Skeletal muscle tissue (tissue), 4 donors: Measurements from ENCODE around the gene SMIM5. TPM values are rescaled to one million over a fixed set of nuclear protein-coding genes. Genes with fewer than 3 reads are reported as not detected.

Source experiments
- H3K27ac ChIP-seq: one replicate; pipeline ENCODE4 v1.7.0; 2013; ENCODE audit warnings: mild to moderate bottlenecking, low read depth, low read length, inconsistent platforms
- H3K27me3 ChIP-seq, 3 donors: one replicate each; pipeline ENCODE4 v1.7.0; 2013; ENCODE audit warnings: low read length in 3 of 3; ENCODE audit not compliant: control insufficient read depth in 3 of 3, insufficient read depth in 3 of 3
- H3K36me3 ChIP-seq, 3 donors: one replicate each; pipeline ENCODE4 v1.7.0; 2013; ENCODE audit warnings: low read length in 3 of 3; ENCODE audit not compliant: control insufficient read depth in 3 of 3, insufficient read depth in 3 of 3
- H3K4me1 ChIP-seq, 3 donors: one replicate each; pipeline ENCODE4 v1.7.0; 2013; ENCODE audit warnings: low read length in 3 of 3, mild to moderate bottlenecking in 3 of 3; ENCODE audit not compliant: control insufficient read depth in 3 of 3, insufficient read depth in 3 of 3
- H3K4me3 ChIP-seq, 3 donors: one replicate each; pipeline ENCODE4 v1.7.0; 2013; ENCODE audit warnings: low read length in 3 of 3
- H3K9ac ChIP-seq, 3 donors: one replicate each; pipeline ENCODE4 v1.7.0; 2013; ENCODE audit warnings: low read length in 3 of 3, mild to moderate bottlenecking in 3 of 3, moderate library complexity in 2 of 3, low read depth in 1 of 3
- H3K9me3 ChIP-seq, 3 donors: one replicate each; pipeline ENCODE4 v1.7.0; 2013; ENCODE audit warnings: low read length in 3 of 3; ENCODE audit not compliant: control insufficient read depth in 3 of 3
- total RNA-seq: library from RNA; depleted of rRNA; stranded (reverse); fragments of >200 nt; gene quantifications from one replicate; pipeline ENCODE4 v1.2.3, GENCODE V29; 2014
- donor health status: Osteomylitis.

The SMIM5 gene, protein sequence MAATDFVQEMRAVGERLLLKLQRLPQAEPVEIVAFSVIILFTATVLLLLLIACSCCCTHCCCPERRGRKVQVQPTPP
- 3.7 TPM for total RNA-seq

DNA sequence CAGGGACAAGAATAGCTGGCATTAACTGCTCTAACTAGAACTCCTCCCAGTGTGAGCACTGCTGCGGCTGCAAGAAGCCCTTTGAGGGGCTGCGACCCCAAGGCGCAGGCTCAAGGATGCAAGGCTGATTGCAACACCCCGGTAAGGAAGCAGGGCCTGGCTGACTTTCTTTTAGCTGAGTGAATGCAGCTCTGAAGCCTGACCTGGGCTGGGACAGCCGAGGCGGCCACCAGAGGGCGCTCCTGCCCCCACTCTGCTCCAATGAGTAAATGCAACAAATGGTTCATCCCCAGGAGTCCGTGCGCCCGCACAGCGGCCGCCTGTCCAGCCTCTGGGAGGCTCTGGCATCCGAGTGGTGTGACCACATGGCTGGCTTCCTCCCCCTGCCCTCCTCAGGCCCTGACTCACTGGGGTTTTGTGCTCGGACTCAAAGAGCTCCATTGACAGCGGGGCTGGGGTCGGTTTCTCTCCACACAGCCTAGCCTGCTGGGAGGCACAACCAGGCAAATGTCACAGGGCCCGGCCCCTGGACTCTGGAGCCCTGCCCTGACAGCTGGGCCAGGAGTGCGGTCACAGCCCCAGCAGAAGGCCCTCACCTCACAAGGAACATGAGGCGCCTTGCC lies at the start of gene SMIM5:
SMIM5 (plus strand) TSS at position 572 of the 623 bp plus-strand sequence. CDS start 6,768 bp downstream, outside the sequence.
- Histone ChIP-seq H3K27ac (peak within 1 kb of the TSS; percentile 69), H3K4me3 (peak within 1 kb of the TSS in 2 of 3 donors; percentile 52 to 56), H3K36me3 (peaks cover 5 to 10% (median 5%) of the 10 kb centered on the region in 3 donors), H3K9ac (peak within 1 kb of the TSS; percentile 54 to 68 (median 61)), H3K4me1 (peaks cover 43 to 53% (median 47%) of the 10 kb centered on the region in 3 donors), H3K9me3 (no peaks in the 10 kb centered on the region), H3K27me3 (no peaks in the 10 kb centered on the region)

DNA sequence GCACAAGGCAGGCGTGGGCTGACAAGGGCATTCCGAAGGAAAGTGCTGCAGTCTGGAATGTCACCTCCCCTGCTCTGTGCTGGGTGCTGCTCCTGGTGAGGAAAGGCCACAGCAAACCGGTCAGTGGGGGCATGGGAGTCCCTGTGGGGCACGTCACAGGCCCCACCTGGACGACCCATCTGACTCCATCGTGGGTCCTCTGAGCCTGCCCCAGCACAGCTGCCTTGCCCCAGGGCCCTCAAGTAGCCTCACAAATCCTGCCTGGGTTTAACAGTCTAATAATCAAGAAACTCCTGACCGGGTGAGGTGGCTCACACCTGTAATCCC lies 48.4 kb upstream of the SMIM5 start:
- Histone ChIP-seq H3K4me3 (no peak overlapping the region), H3K27me3 (peaks cover 12 to 22% (median 12%) of the 10 kb centered on the region in 3 donors), H3K36me3 (no peaks in the 10 kb centered on the region), H3K9ac (no peak overlapping the region), H3K9me3 (no peaks in the 10 kb centered on the region), H3K27ac (no peak overlapping the region), H3K4me1 (peaks cover 4 to 7% (median 6%) of the 10 kb centered on the region in 3 donors)

DNA sequence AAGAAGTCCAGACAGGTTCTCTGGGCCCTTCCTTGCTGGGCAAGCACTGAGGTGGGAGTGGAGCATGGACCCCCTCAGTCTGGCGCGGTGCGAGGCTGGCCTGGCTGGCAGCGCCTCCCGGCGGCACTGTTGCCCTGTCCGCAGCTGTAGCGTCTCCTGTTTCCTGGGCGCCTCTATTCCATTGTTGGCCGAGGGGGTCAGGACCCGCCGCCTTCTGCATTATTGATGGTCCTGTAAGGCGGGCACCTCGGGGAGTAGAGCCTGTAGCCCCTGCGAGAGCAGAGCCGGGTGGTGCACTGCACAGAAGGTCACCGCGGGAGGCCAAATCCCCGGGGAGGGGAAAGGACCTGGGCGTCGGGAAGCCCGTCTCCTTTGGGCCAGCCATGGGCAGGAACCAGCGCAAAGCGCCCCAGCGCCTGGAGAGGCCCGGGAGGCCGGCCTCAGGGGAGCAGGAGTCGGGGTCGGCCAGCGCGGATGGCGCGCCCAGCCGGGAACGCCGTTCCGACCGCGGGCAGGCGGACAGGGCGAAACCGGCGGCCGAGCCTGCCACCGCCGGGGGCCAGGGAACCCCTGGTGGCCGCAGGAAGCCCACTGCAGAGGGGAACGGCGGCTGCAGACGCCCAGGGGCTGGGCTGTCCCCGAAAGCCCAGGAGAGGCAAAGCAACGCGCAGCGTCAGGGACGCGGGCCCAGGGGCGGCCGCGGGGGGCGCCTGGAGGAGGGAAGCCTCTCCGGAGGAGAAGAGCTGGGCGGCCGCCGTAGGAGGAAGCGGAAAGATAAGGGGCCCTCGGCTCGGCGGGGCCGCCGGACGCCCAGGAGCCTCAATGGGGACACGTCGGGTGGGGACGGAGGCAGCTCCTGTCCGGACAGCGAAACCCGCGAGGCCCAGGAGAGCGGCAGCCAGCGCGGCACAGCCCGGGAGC lies 45.3 kb upstream of the SMIM5 start, which contains the start of gene MYO15B:
MYO15B (plus strand) TSS at position 126 of the 921 bp plus-strand sequence; CDS start at position 384, 258 bp downstream.
- peaks cover 6 to 8% (median 6%) of the 10 kb centered on the region in 3 donors for H3K4me1 ChIP-seq
- H3K4me3 ChIP-seq = peak within 1 kb of the TSS; percentile 56 to 67 (median 64)
- peak within 1 kb of the TSS; percentile 68 for H3K27ac ChIP-seq
- H3K36me3 ChIP-seq = no peaks in the 10 kb centered on the region
- H3K27me3 ChIP-seq = peaks cover 10 to 16% (median 12%) of the 10 kb centered on the region in 3 donors
- H3K9ac ChIP-seq = peak within 1 kb of the TSS; percentile 57 to 81 (median 71)
- H3K9me3 ChIP-seq = no peaks in the 10 kb centered on the region

DNA sequence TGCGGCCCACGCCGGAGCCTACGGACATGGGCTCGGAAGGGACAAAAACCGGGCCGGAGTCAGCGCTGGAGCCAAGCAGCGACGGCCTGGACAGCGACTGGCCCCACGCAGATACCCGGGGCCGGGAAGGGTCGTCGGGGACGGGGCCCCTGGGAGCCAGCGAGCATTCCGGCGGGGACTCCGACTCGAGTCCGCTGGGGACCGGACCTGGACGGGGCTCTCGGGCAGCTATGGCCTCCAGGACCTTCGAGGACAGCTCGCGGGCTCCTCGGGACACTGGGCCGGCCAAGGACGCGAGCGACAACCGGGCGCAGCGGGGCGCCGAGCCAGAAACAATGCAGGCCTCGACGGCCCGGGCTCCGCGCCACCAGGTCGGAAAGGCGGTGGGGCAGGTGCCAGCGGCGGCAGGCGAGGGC lies 44.6 kb upstream of the SMIM5 start:
- Histone ChIP-seq H3K36me3 (no peaks in the 10 kb centered on the region), H3K4me3 (peak overlapping the region; percentile 56 to 67 (median 64)), H3K4me1 (peaks cover 6 to 8% (median 6%) of the 10 kb centered on the region in 3 donors), H3K9ac (peak overlapping the region; percentile 33 to 81 (median 71)), H3K9me3 (no peaks in the 10 kb centered on the region), H3K27ac (peak overlapping the region; percentile 68), H3K27me3 (peaks cover 10 to 16% (median 12%) of the 10 kb centered on the region in 3 donors)

DNA sequence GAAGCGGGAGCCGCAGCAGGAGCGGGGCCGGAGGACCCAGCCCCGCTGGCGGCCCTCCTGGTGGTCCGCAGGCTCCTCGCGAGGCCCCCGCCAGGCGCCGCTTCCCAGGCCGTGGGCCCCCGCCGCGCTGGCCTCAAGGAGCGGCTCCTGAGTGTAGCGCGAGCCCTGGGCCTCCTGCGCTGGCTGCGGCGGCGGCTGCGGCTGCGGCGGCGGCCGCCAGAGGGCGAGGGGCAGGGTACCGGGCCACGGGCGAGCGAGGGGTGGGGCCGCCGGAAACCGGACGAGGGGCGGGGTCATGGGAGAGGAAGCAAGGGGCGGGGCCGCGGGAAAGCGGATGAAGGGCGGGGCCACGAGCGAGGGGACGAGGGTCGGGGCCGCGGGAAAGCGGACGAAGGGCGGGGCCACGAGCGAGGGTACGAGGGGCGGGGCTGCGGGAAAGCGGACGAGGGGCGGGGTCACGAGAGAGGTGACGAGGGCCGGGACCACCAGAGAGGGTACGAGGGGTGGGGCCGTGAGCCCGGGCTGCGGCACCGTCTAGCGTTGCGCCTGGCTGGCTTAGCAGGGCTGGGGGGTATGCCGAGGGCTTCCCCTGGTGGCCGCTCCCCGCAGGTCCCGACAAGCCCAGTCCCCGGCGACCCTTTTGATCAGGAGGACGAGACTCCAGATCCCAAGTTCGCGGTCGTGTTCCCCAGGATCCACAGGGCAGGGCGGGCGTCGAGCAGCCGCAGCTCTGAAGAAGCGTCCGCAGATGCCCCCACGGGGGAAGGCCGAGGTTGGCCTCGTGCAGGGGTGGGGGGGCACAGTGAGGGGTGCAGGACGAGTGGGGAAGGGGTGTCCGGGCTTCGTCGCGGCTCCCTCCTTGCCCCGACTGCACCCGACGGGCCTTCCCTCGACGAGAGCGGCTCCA lies 44.0 kb upstream of the SMIM5 start:
- Histone ChIP-seq H3K4me1 (peaks cover 6 to 8% (median 6%) of the 10 kb centered on the region in 3 donors), H3K36me3 (no peaks in the 10 kb centered on the region), H3K4me3 (peak overlapping the region; percentile 54 to 73 (median 65)), H3K27ac (peak overlapping the region; percentile 68), H3K9me3 (no peaks in the 10 kb centered on the region), H3K9ac (peak overlapping the region; percentile 33 to 81 (median 71)), H3K27me3 (peaks cover 12 to 18% (median 13%) of the 10 kb centered on the region in 3 donors)

DNA sequence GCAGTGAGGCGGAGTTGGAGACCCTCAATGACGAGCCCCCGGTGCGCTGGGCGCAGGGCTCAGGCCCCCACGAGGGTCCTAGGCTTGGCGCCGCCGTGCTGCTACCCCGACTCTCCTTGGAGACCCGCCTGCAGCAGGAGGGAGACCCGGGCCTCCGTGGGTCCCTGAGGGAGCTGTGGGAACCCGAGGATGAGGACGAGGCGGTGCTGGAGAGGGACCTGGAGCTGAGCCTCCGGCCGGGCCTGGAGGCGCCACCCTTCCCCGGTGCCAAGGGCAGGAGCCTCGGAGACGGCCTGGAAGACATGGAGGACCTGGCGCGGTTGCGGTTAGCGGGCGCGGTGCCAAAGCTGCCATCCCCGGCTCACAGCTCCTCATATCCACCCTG lies 43.3 kb upstream of the SMIM5 start:
- H3K9ac ChIP-seq = no peak overlapping the region
- peaks cover 12 to 24% (median 19%) of the 10 kb centered on the region in 3 donors for H3K27me3 ChIP-seq
- peaks cover 6 to 8% (median 6%) of the 10 kb centered on the region in 3 donors for H3K4me1 ChIP-seq
- no peak overlapping the region for H3K27ac ChIP-seq
- peak overlapping the region in 1 of 3 donors; percentile 65 for H3K4me3 ChIP-seq
- H3K9me3 ChIP-seq = no peaks in the 10 kb centered on the region
- no peaks in the 10 kb centered on the region for H3K36me3 ChIP-seq

DNA sequence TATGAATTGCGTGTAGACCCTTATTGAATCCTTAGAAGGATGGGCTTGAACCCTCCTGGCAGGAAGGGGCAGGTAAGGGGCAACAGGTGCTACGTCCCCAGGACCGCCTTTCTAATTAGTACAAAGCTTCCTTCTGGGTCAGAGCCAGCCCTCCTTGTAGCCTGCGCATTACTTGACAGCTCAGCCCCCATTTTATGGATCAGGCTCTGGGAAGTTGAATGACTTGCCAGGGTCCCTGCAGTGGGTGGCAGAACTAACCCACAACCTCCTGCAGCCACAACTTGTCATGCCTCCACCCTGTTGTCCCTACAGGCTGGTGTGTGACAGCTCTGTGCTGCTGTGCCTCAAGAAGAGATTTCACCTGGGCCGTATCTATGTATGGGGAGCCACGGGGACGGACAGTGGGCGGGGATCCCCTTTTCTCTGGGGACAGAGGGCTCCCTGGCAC lies 42.9 kb upstream of the SMIM5 start:
- Histone ChIP-seq H3K9ac (no peak overlapping the region), H3K9me3 (no peaks in the 10 kb centered on the region), H3K4me3 (no peak overlapping the region), H3K36me3 (no peaks in the 10 kb centered on the region), H3K27ac (no peak overlapping the region), H3K27me3 (peaks cover 12 to 26% (median 23%) of the 10 kb centered on the region in 3 donors), H3K4me1 (peaks cover 6 to 8% (median 6%) of the 10 kb centered on the region in 3 donors)

DNA sequence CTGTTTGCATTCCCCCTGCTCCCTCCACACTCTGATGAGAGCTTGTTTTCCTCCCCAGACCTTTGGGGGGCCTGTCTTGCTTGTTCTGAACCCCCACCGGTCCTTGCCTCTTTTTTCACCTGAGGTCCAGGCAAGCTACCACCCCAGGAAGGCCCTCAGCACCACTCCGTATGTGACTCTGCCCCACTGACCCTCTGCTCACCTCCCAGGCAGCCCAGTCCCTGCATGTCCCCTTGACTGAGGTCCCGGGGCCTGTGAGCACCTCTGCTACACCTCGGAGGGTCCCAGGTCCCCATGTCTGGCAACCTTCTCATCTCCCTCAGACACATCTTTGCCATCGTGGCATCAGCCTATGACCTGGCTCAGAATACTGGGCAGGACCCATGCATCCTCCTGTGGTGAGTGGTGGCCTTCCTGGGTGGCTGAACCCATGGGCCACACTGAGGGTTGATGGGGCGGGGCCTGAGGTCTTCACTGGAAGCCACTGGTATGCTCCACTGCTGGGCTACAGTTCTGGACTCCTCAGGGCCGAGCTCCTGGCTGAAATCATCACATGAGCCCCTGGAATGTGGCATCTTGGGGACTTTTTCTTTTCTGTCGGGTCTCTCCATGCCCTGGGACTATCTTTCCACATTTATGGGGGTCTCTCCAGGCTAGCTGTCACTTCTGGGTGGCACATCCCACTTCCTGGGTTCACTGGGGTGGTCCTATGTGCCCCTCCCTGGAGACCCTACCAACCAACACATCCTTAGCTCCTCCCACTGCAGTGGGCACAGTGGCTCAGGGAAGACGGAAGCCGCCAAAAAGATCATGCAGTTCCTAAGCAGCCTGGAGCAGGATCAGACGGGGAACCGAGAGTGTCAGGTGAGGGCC lies 42.1 kb upstream of the SMIM5 start:
- Histone ChIP-seq H3K36me3 (no peaks in the 10 kb centered on the region), H3K9me3 (no peaks in the 10 kb centered on the region), H3K4me3 (no peak overlapping the region), H3K9ac (no peak overlapping the region), H3K4me1 (peaks cover 6 to 8% (median 6%) of the 10 kb centered on the region in 3 donors), H3K27me3 (peaks cover 12 to 27% (median 26%) of the 10 kb centered on the region in 3 donors), H3K27ac (no peak overlapping the region)
